Measurements from ENCODE around the gene TCF4. TPM values are rescaled to one million over a fixed set of nuclear protein-coding genes. Genes with fewer than 3 reads are reported as not detected.

Gene TCF4
- total and polyA plus RNA-seq, 9 donors, result 50.9 to 167 (median 116) TPM

DNA sequence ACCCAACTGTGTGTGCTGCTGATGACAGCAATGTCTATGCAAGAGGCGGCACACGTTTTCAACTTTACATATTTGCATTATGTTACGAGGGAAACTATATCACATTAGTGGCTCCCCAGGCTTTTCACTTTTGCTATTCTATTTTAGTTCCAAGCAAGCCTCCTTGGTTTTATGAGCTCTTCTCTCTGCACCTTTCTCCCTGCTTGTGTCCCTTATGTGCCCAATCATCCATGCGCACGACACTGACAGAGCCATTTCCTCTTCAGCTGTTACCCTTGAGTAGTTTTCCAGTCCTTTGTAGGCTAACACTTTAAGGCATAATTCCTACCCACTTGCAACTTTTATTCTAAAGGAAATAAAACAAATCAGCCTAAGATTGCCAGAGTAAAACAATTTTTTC lies 154.3 kb downstream of the TCF4 start:
- H3K36me3 ChIP-seq (ENCODE audit: control insufficient read depth, insufficient read depth, low read length), result no peaks in the 10 kb centered on the region
- no peaks in the 10 kb centered on the region for H3K9me3 ChIP-seq (replicated peaks; ENCODE audit: control insufficient read depth, low read depth, low read length)
- H3K27me3 ChIP-seq (ENCODE audit: control insufficient read depth, insufficient read depth, low read length), result no peaks in the 10 kb centered on the region
- WGBS (ENCODE audit: insufficient coverage), result 70% methylated on average over 2 of the region's 5 CpGs
- peak overlapping the region; percentile 56 for H3K27ac ChIP-seq (ENCODE audit: low read length)
- peaks cover 9% of the 10 kb centered on the region for H3K4me1 ChIP-seq (ENCODE audit: control insufficient read depth, insufficient read depth, low read length)
- DNase-seq, result no peak
- no peak overlapping the region for H3K4me3 ChIP-seq (ENCODE audit: low read length)

DNA sequence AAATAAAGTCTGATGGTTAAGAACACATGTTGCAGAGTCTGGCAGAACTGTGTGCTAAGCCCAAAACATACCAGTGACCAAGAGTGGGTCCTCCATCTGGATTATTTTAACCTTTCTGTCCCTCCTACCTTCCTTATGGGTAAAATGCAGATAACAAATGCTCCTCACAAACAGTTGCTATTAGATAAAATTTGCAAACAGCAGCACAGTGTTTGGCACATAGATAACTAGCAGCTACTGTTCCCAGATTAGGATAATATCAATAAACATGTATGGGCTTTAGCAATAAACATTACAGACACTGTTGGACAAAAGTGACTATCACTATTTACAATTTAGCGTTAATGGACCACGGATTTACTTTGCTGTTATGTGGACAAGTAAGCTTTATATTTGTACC lies 154.9 kb downstream of the TCF4 start:
- no CpG with 5 or more reads among the region's 2 CpGs for WGBS (ENCODE audit: insufficient coverage)
- H3K27ac ChIP-seq (ENCODE audit: low read length), result peak overlapping the region; percentile 22
- peaks cover 9% of the 10 kb centered on the region for H3K4me1 ChIP-seq (ENCODE audit: control insufficient read depth, insufficient read depth, low read length)
- DNase-seq, result no peak
- H3K27me3 ChIP-seq (ENCODE audit: control insufficient read depth, insufficient read depth, low read length), result no peaks in the 10 kb centered on the region
- H3K36me3 ChIP-seq (ENCODE audit: control insufficient read depth, insufficient read depth, low read length), result no peaks in the 10 kb centered on the region
- H3K9me3 ChIP-seq (replicated peaks; ENCODE audit: control insufficient read depth, low read depth, low read length), result no peaks in the 10 kb centered on the region
- H3K4me3 ChIP-seq (ENCODE audit: low read length), result no peak overlapping the region

DNA sequence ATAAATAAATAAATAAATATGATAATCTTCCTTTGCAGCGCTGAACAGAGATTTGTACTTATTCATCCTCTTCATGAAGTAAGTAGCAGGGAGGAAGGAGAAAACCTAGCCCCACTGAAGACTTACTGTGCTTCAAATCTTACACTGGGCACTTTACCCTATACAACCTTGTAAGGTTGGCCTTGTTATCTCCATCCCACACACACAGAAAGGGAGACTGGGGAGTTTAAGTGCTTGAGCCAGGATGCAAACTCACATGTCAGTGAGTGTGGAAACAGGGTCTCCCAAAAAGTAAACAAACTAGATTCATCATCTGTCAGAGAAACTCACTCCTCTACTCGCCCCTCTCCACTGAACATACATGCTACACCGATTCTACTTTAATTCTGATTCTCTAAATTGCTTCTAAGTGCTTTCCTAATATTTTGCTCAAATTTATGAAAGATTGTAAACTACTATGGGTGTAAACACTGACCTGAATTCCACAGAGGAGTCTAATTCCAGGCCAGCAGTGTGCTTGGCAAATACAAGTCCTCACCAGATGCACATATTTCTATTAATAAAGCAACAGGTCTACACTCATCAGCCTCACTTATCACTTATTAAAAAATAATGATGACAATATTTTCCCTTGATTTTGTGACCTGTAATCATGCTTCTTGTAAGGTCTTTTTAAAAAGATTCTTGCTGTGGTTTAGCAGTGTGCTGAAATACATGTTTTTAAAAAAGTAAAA lies 155.5 kb downstream of the TCF4 start:
- H3K4me1 ChIP-seq (ENCODE audit: control insufficient read depth, insufficient read depth, low read length), result peaks cover 9% of the 10 kb centered on the region
- H3K27ac ChIP-seq (ENCODE audit: low read length), result peak overlapping the region; percentile 22
- no peaks in the 10 kb centered on the region for H3K27me3 ChIP-seq (ENCODE audit: control insufficient read depth, insufficient read depth, low read length)
- H3K4me3 ChIP-seq (ENCODE audit: low read length), result no peak overlapping the region
- no peak for DNase-seq
- H3K9me3 ChIP-seq (replicated peaks; ENCODE audit: control insufficient read depth, low read depth, low read length), result no peaks in the 10 kb centered on the region
- no peaks in the 10 kb centered on the region for H3K36me3 ChIP-seq (ENCODE audit: control insufficient read depth, insufficient read depth, low read length)
- WGBS (ENCODE audit: insufficient coverage), result no CpG with 5 or more reads among the region's 3 CpGs

DNA sequence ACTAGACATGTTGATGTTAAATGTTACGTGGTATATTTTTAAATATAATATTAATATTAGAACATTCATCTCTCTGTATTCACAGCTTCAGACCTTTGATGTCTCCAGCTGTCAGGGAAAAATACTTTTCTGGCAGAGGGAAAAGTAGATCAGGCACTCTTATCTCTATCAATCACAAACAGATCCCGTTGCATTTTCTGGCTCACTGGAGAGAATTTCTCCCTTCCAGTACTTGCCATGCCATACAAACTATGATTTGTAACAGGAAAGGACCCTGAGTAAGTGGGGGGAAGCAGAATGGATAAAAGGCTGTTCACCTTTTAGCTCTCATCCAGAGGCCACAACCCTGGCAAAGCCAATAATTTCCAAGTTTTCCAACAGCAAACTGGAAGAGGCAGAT lies 158.0 kb downstream of the TCF4 start:
- Histone ChIP-seq H3K36me3 (ENCODE audit: control insufficient read depth, insufficient read depth, low read length) (no peaks in the 10 kb centered on the region), H3K27me3 (ENCODE audit: control insufficient read depth, insufficient read depth, low read length) (no peaks in the 10 kb centered on the region), H3K9me3 (replicated peaks; ENCODE audit: control insufficient read depth, low read depth, low read length) (no peaks in the 10 kb centered on the region), H3K27ac (ENCODE audit: low read length) (peak overlapping the region; percentile 21), H3K4me3 (ENCODE audit: low read length) (no peak overlapping the region), H3K4me1 (ENCODE audit: control insufficient read depth, insufficient read depth, low read length) (peaks cover 9% of the 10 kb centered on the region)
- no peak for DNase-seq
- WGBS (ENCODE audit: insufficient coverage), result no CpG with 5 or more reads among the region's 2 CpGs

DNA sequence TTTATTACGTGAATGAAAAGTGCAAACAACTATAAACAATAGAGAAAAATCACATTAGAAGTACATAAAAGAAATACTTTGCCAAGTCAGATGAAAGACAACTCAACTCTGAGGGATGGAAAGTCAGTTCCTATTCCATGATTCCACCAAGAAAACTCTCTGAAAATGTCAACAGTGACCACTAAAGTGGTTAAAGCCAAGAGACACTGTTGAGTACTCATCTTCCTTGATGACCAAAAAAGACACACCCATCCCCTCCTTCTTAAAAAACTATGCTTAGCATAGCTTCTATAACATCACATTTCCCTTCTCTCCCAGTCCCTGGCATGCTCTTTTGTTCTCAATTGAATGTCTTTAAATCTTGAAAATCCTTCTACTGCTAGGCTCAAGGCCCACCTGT lies 160.0 kb downstream of the TCF4 start:
- no CpG with 5 or more reads among the region's 1 CpG for WGBS (ENCODE audit: insufficient coverage)
- H3K27ac ChIP-seq (ENCODE audit: low read length), result no peak overlapping the region

DNA sequence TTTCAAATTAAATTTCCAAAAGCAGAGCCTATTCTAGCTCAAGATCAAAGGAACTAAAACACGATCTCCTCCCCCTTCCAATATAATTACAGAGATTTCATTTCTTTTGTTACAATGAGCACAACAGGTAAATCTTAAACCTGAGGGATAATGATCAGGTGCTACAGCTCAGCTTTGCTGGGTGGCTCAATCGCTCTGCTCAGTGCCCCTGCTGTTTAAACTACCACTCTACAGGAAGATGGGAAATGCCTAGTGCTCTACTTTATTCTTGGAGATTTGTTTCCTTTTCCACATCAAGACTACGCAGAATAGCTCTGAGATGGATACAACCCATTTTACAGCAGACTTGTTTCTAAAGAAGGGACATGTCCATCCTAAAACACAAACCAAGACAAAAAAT lies 162.3 kb downstream of the TCF4 start:
- no CpG with 5 or more reads among the region's 3 CpGs for WGBS (ENCODE audit: insufficient coverage)
- no peaks in the 10 kb centered on the region for H3K27me3 ChIP-seq (ENCODE audit: control insufficient read depth, insufficient read depth, low read length)
- peaks cover 13% of the 10 kb centered on the region for H3K4me1 ChIP-seq (ENCODE audit: control insufficient read depth, insufficient read depth, low read length)
- no peaks in the 10 kb centered on the region for H3K9me3 ChIP-seq (replicated peaks; ENCODE audit: control insufficient read depth, low read depth, low read length)
- no peaks in the 10 kb centered on the region for H3K36me3 ChIP-seq (ENCODE audit: control insufficient read depth, insufficient read depth, low read length)
- H3K4me3 ChIP-seq (ENCODE audit: low read length), result no peak overlapping the region
- no peak overlapping the region for H3K27ac ChIP-seq (ENCODE audit: low read length)
- no peak for DNase-seq

More for the DNA sequence above, 160.0 kb downstream of the TCF4 start:
- Histone ChIP-seq H3K36me3 (ENCODE audit: control insufficient read depth, insufficient read depth, low read length) (no peaks in the 10 kb centered on the region), H3K4me3 (ENCODE audit: low read length) (no peak overlapping the region), H3K4me1 (ENCODE audit: control insufficient read depth, insufficient read depth, low read length) (peaks cover 18% of the 10 kb centered on the region), H3K27me3 (ENCODE audit: control insufficient read depth, insufficient read depth, low read length) (no peaks in the 10 kb centered on the region), H3K9me3 (replicated peaks; ENCODE audit: control insufficient read depth, low read depth, low read length) (no peaks in the 10 kb centered on the region)
- no peak for DNase-seq

DNA sequence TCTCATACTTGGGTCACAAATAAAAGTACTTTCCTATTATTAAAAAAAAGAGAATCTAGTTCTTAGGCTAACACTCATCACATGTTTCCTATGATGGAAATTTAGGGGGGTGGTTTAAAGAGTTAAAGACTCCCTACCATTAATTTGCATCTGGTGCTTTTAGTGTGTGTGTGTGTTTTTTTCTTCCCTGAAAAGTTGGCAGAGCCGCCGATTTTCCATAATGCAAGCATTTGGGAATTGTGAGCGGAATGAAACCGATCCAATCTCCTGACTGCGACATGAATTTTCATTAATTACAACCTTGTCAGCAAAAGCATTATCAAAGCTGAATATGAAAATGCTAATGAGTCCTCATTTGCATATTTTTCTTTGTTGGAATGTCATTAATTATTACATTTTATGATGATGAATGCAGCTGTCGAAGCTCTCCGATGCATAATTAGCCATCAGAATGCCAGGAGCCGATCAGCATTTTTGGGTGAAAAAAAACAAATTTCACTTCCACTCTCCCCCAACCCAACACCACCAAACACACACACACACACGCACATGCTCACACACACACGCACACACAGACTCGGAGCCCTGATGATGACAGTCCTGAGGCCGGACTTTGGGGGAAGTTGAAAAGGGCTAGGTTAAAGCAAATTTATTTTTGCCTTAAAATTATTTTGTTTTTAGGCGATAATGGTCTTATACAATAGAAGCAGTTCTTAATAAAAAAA lies 165.4 kb downstream of the TCF4 start:
- no CpG with 5 or more reads among the region's 13 CpGs for WGBS (ENCODE audit: insufficient coverage)
- H3K4me3 ChIP-seq (ENCODE audit: low read length), result peak overlapping the region; percentile 30
- peak; percentile 99 for DNase-seq
- H3K27me3 ChIP-seq (ENCODE audit: control insufficient read depth, insufficient read depth, low read length), result no peaks in the 10 kb centered on the region
- H3K4me1 ChIP-seq (ENCODE audit: control insufficient read depth, insufficient read depth, low read length), result peaks cover 16% of the 10 kb centered on the region
- H3K9me3 ChIP-seq (replicated peaks; ENCODE audit: control insufficient read depth, low read depth, low read length), result no peaks in the 10 kb centered on the region
- H3K27ac ChIP-seq (ENCODE audit: low read length), result peak overlapping the region; percentile 97
- H3K36me3 ChIP-seq (ENCODE audit: control insufficient read depth, insufficient read depth, low read length), result no peaks in the 10 kb centered on the region

DNA sequence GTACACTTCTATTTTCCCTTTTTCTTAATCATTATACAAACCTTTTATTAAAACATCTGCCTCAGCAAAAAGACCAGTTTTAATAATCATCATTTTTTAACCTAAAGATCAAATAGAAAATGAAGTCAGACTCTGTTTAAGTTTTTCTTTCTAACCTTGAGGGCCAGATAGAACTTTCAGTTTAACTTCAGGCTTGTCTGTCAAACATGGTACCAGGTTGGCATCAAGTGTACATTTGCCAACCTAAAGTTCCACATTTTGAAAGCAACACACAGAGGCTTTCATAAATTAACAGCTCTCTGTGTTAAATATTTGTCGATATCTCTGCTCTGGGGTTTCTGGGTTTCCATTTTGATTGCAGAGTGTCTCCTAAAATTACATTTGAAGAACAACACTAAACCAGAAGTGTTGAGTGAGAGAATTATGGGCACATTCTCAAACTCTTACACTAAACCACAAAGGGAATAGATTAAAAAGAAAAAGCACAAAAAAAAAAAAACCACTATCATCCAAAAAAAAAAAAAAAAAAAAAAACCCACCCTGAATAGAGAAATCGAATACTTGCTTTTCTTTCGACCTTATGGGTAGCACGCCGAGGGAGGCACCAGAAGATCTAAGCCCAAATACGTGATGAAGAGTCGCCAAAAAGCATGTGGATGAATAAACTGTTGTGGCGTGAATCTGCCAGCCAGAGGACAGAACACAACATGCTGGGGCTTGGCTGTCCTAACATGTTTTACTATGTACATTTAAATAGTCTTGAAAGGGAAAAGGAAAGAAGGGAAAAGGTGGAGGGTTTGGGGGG lies 166.2 kb downstream of the TCF4 start:
- DNase-seq, result peak; percentile 83
- Histone ChIP-seq H3K27ac (ENCODE audit: low read length) (peak overlapping the region; percentile 97), H3K4me1 (ENCODE audit: control insufficient read depth, insufficient read depth, low read length) (peaks cover 19% of the 10 kb centered on the region), H3K4me3 (ENCODE audit: low read length) (peak overlapping the region; percentile 30), H3K9me3 (replicated peaks; ENCODE audit: control insufficient read depth, low read depth, low read length) (no peaks in the 10 kb centered on the region), H3K27me3 (ENCODE audit: control insufficient read depth, insufficient read depth, low read length) (no peaks in the 10 kb centered on the region), H3K36me3 (ENCODE audit: control insufficient read depth, insufficient read depth, low read length) (no peaks in the 10 kb centered on the region)
- WGBS (ENCODE audit: insufficient coverage), result no CpG with 5 or more reads among the region's 8 CpGs

DNA sequence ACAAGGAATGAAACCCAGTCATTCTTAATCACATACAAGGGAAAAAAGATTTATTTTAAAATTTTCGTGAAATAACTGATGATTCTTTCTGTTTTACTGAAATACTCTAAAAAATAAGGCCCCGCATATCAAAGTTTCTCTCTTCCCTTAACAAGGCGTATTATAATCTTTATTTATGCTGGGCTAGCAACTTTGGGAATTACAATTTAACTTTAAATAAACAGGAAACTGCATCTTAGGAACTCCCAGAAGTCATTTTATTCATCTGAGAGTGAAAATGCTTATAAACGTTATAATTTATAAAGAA lies 166.7 kb downstream of the TCF4 start:
- WGBS (ENCODE audit: insufficient coverage), result no CpG with 5 or more reads among the region's 4 CpGs
- H3K27ac ChIP-seq (ENCODE audit: low read length), result peak overlapping the region; percentile 97
- no peaks in the 10 kb centered on the region for H3K9me3 ChIP-seq (replicated peaks; ENCODE audit: control insufficient read depth, low read depth, low read length)
- DNase-seq, result no peak
- H3K4me1 ChIP-seq (ENCODE audit: control insufficient read depth, insufficient read depth, low read length), result peaks cover 22% of the 10 kb centered on the region
- no peaks in the 10 kb centered on the region for H3K36me3 ChIP-seq (ENCODE audit: control insufficient read depth, insufficient read depth, low read length)
- H3K27me3 ChIP-seq (ENCODE audit: control insufficient read depth, insufficient read depth, low read length), result no peaks in the 10 kb centered on the region
- H3K4me3 ChIP-seq (ENCODE audit: low read length), result peak overlapping the region; percentile 3

DNA sequence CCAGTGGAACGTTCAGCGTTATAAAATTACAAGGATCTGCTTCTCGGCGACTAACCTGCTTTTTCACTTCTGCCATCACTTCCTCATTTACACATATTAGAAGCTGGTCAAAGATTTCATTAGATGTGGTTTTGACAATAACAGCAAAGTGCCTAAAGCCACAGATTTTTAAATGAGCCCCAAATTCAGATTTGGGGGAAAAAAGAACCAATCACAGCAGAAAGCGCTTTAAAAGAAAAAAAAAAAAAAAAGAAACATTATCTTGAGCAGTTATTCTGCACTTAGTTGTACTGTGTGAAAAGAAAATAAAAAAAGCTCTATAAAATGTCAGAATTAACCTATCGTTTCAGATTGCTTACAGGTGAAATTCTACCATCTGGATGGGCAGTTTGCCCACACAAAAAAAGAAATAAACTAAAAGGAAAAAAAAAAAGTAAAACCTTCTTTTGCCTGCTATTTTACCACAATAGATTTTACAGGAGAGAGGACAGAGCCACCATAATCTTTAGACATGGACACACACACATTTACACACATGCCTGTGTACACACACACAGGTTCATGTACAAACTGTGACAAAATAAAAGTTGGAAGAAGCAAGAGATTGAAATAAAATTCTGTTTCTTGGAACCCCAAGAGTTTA lies 167.2 kb downstream of the TCF4 start:
- DNase-seq, result peak; percentile 53
- Histone ChIP-seq H3K27me3 (ENCODE audit: control insufficient read depth, insufficient read depth, low read length) (no peaks in the 10 kb centered on the region), H3K27ac (ENCODE audit: low read length) (peak overlapping the region; percentile 97)

More for the DNA sequence above, 167.2 kb downstream of the TCF4 start:
- WGBS (ENCODE audit: insufficient coverage), result no CpG with 5 or more reads among the region's 6 CpGs
- H3K36me3 ChIP-seq (ENCODE audit: control insufficient read depth, insufficient read depth, low read length), result no peaks in the 10 kb centered on the region
- H3K4me3 ChIP-seq (ENCODE audit: low read length), result peak overlapping the region; percentile 25
- no peaks in the 10 kb centered on the region for H3K9me3 ChIP-seq (replicated peaks; ENCODE audit: control insufficient read depth, low read depth, low read length)
- peaks cover 22% of the 10 kb centered on the region for H3K4me1 ChIP-seq (ENCODE audit: control insufficient read depth, insufficient read depth, low read length)
